Measurements from ENCODE around the gene PLEKHA4. TPM values are rescaled to one million over a fixed set of nuclear protein-coding genes. Genes with fewer than 3 reads are reported as not detected.

The PLEKHA4 gene
- polyA plus RNA-seq, 3 donors = 0.69 to 1.5 (median 1.1) TPM

DNA sequence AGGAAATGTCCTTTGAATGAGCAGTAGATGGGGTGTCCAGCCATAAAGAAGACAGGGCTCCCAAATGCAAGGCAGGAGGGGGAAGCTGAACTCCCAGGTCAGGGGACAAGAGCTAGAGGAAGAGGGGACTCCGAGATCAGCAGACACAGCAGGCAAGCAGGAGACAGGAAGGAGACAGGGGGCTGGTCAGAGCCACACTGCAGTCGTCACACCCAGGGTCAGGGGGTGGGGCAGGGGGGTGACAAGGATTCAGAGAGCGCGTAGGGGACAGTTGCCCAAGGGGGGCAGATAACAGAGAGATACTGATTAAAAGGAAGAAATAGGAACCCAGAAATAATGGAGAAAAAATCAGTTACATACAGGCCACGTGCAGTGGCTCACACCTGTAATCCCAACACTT is 35.4 kb downstream of the PLEKHA4 start:
- H3K79me2 ChIP-seq (ENCODE audit: insufficient read depth, low read length) = no peaks in the 10 kb centered on the region
- Mint-ChIP-seq H3K4me3 (no peak overlapping the region), H3K27me3 (ENCODE audit: low read depth in 3 of 3) (peaks cover 20 to 24% (median 24%) of the 10 kb centered on the region in 3 donors), H3K9me3 (peaks cover 0 to 4% (median 0%) of the 10 kb centered on the region in 7 donors), H3K4me1 (peaks cover 20% of the 10 kb centered on the region), H3K27ac (no peak overlapping the region), H3K36me3 (peaks cover 0 to 3% of the 10 kb centered on the region in 2 donors)
- no peak overlapping the region for H3K9ac ChIP-seq (ENCODE audit: insufficient read depth, low read length, poor library complexity, severe bottlenecking)
- peaks cover 0 to 20% of the 10 kb centered on the region in 2 donors for H3K27me3 ChIP-seq (ENCODE audit: control insufficient read depth in 2 of 2, insufficient read depth in 2 of 2, low read length in 2 of 2)
- DNase-seq = no peak
- H3K4me3 ChIP-seq (replicated peaks in 1 of 3; ENCODE audit: low read depth in 2 of 3, low read length in 3 of 3) = no peak overlapping the region
- H3K9me3 ChIP-seq (replicated peaks in 1 of 2; ENCODE audit: control insufficient read depth in 1 of 2, insufficient read depth in 1 of 2, low read length in 2 of 2) = no peaks in the 10 kb centered on the region
- no peaks in the 10 kb centered on the region for H3K36me3 ChIP-seq (replicated peaks in 1 of 2; ENCODE audit: control insufficient read depth in 1 of 2, insufficient read depth in 2 of 2, low read length in 2 of 2)
- no peak overlapping the region for H3K4me2 ChIP-seq (replicated peaks; ENCODE audit: extremely low read depth, low read length, poor library complexity, severe bottlenecking)
- H3K4me1 ChIP-seq (ENCODE audit: control insufficient read depth in 1 of 2, insufficient read depth in 2 of 2, low read length in 2 of 2) = peaks cover 20 to 22% of the 10 kb centered on the region in 2 donors
- no peak overlapping the region for H3K27ac ChIP-seq (ENCODE audit: low read depth in 1 of 2, low read length in 2 of 2)
- intact Hi-C loops (cut with micrococcal nuclease) = loop anchor here in 1 of 2 donors (10.0 kb wide), 1 partner anchor 188 kb away; the partner anchor contains the start of gene CA11
- no peak for TF ChIP-seq CTCF (IDR thresholded peaks at IDR 0.05)
- no peak overlapping the region for H2AFZ ChIP-seq (ENCODE audit: insufficient read depth, low read depth, low read length, poor library complexity, severe bottlenecking)
- no peaks in the 10 kb centered on the region for H4K20me1 ChIP-seq (ENCODE audit: insufficient read depth, low read length)
- WGBS (ENCODE audit: insufficient coverage) = 76% methylated on average over 5 of the region's 5 CpGs

DNA sequence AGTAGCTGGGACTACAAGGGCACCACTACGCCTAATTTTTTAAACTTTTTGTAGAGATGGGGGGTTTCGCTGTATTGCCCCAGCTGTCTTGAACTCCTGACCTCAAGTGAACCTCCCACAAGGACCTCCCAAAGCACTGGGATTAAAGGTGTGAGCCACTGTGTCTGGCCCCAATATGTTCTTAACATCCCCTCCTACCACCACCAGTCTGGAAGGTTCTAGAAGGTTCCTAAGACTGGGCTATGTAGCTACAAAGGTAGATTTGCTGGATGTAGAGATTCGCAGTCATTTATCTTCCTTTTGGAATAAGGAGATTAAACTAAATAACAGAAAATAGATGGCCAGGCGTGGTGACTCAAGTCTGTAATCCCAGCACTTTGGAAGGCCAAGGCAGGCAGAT is 37.5 kb downstream of the PLEKHA4 start:
- Histone ChIP-seq H3K79me2 (ENCODE audit: insufficient read depth, low read length) (no peaks in the 10 kb centered on the region), H3K9ac (ENCODE audit: insufficient read depth, low read length, poor library complexity, severe bottlenecking) (no peak overlapping the region), H3K4me3 (replicated peaks in 1 of 3; ENCODE audit: low read depth in 2 of 3, low read length in 3 of 3) (no peak overlapping the region), H4K20me1 (ENCODE audit: insufficient read depth, low read length) (no peaks in the 10 kb centered on the region), H3K36me3 (replicated peaks in 1 of 2; ENCODE audit: control insufficient read depth in 1 of 2, insufficient read depth in 2 of 2, low read length in 2 of 2) (no peaks in the 10 kb centered on the region), H3K4me1 (ENCODE audit: control insufficient read depth in 1 of 2, insufficient read depth in 2 of 2, low read length in 2 of 2) (peaks cover 6 to 7% of the 10 kb centered on the region in 2 donors), H2AFZ (ENCODE audit: insufficient read depth, low read depth, low read length, poor library complexity, severe bottlenecking) (no peak overlapping the region), H3K4me2 (replicated peaks; ENCODE audit: extremely low read depth, low read length, poor library complexity, severe bottlenecking) (no peak overlapping the region), H3K9me3 (replicated peaks in 1 of 2; ENCODE audit: control insufficient read depth in 1 of 2, insufficient read depth in 1 of 2, low read length in 2 of 2) (peaks cover 0 to 3% of the 10 kb centered on the region in 2 donors), H3K27me3 (ENCODE audit: control insufficient read depth in 2 of 2, insufficient read depth in 2 of 2, low read length in 2 of 2) (peaks cover 0 to 1% of the 10 kb centered on the region in 2 donors), H3K27ac (ENCODE audit: low read depth in 1 of 2, low read length in 2 of 2) (no peak overlapping the region)
- Mint-ChIP-seq H3K4me3 (no peak overlapping the region), H3K4me1 (peaks cover 9% of the 10 kb centered on the region), H3K27ac (no peak overlapping the region), H3K36me3 (no peaks in the 10 kb centered on the region), H3K9me3 (peaks cover 0 to 3% (median 0%) of the 10 kb centered on the region in 7 donors), H3K27me3 (ENCODE audit: low read depth in 3 of 3) (peaks cover 5 to 9% (median 7%) of the 10 kb centered on the region in 3 donors)
- TF ChIP-seq CTCF (IDR thresholded peaks at IDR 0.05) = no peak
- intact Hi-C loops (cut with micrococcal nuclease) = loop anchor here in 1 of 2 donors (10.0 kb wide), 1 partner anchor 186 kb away; the partner anchor contains the start of gene CA11
- 80% methylated on average over 1 of the region's 4 CpGs for WGBS (ENCODE audit: insufficient coverage)
- no peak for DNase-seq
